ENCODE results near the gene REXO1. TPM values are rescaled to one million over a fixed set of nuclear protein-coding genes. Genes with fewer than 3 reads are reported as not detected.
A peak's percentile ranks its signal among the peaks of the same experiment; 100 is the strongest.

Gene REXO1
- total and polyA plus RNA-seq, 9 of the 15 experiments (the other 6 are each of a cell fraction or from before 2014, with no cell fraction given), result 0.04 to 63.3 (median 15.8) TPM

- FAIRE-seq (no peak), DNase-seq (ENCODE audit: extremely low read depth in 1 of 4, low spot score in 3 of 4) (no peak)
- WGBS (ENCODE audit: insufficient coverage, low coverage, missing lambda C conversion rate), result 90% methylated on average over 14 of the region's 17 CpGs
- TF ChIP-seq ZNF41 (CRISPR knock-in tag; conservative IDR thresholded peaks at IDR 0.05), result no peak
- no peak for TF ChIP-seq ZNF174 (CRISPR knock-in tag; IDR thresholded peaks at IDR 0.05)
- no peak for TF ChIP-seq REST (IDR thresholded peaks at IDR 0.05; ENCODE audit: borderline replicate concordance)
- TF ChIP-seq REST (CRISPR knock-in tag; IDR thresholded peaks at IDR 0.05; ENCODE audit: low read depth), result no peak
- no peak for TF ChIP-seq E2F1 (CRISPR knock-in tag; IDR thresholded peaks at IDR 0.05)
- no peak for TF ChIP-seq PBX2 (CRISPR knock-in tag; IDR thresholded peaks at IDR 0.05; ENCODE audit: low read depth)
- TF ChIP-seq PBX2 (tag; conservative IDR thresholded peaks at IDR 0.05; ENCODE audit: low read depth), result no peak
- no peak for TF ChIP-seq SETDB1 (IDR thresholded peaks at IDR 0.05; ENCODE audit: low read length)
These were observed 17.1 kb upstream of the REXO1 start for GRCh38 chr19:1865172-1866010.

More at GRCh38 chr19:1865172-1866010, 17.1 kb upstream of the REXO1 start:
- peak overlapping the region; percentile 83 for H3K4me2 ChIP-seq (ENCODE audit: insufficient read depth, low read length)
- H2AFZ ChIP-seq (ENCODE audit: low read depth, low read length), result peak overlapping the region; percentile 92; the same call in 1 of the 2 replicates
- H3K9me1 ChIP-seq (ENCODE audit: control insufficient read depth, insufficient read depth, low read length), result peaks cover 2% of the 10 kb centered on the region
- POLR2A ChIA-PET, result interaction anchor here (0.6 to 3.5 kb wide), 7 partner anchors 10 to 920 kb away, joined by 3 to 24 read pairs (median 3); partner anchors contain the start of genes ABHD17A and THOP1
- H3K36me3 ChIP-seq (ENCODE audit: control insufficient read depth, insufficient read depth, low read length), result peaks cover 4% of the 10 kb centered on the region; the same call in 1 of the 3 replicates
- no peak for ATAC-seq
- no TSS peak for BruUV-seq (replicated peaks)
- peak overlapping the region; percentile 94 to 97; a peak in 3 of 4 replicates for H3K9ac ChIP-seq (ENCODE audit: insufficient read depth in 1 of 2, low read depth in 2 of 2, low read length in 2 of 2)
- H3K27me3 ChIP-seq (ENCODE audit: control insufficient read depth in 2 of 2, insufficient read depth in 2 of 2, low read length in 2 of 2), result no peaks in the 10 kb centered on the region
- peaks cover 48% of the 10 kb centered on the region for H3K79me2 ChIP-seq (ENCODE audit: control insufficient read depth, insufficient read depth, low read length)
- in situ Hi-C loops (cut with MboI), result no loop called here
- H3K27ac ChIP-seq (ENCODE audit: extremely low read depth, low read depth, low read length), result peak overlapping the region; percentile 99
- intact Hi-C loops (cut with micrococcal nuclease), result no loop called here
- H3K4me3 ChIP-seq, result peak overlapping the region; percentile 75
- CTCF ChIA-PET (ENCODE audit: low intra/inter-chr PET ratio), result no interaction called here
- H4K20me1 ChIP-seq (replicated peaks; ENCODE audit: control insufficient read depth, insufficient read depth, low read length), result peaks cover 13% of the 10 kb centered on the region; the same call in 1 of the 2 replicates
- peaks cover 26 to 68% of the 10 kb centered on the region in 2 experiments for H3K4me1 ChIP-seq (replicated peaks in 1 of 2; ENCODE audit: control insufficient read depth in 2 of 2, insufficient read depth in 2 of 2, low read length in 2 of 2)
- H3K9me3 ChIP-seq (replicated peaks; ENCODE audit: control insufficient read depth, insufficient read depth, low read depth, low read length), result no peaks in the 10 kb centered on the region

Measured in K562 (cell line).